Esophagus squamous epithelium (tissue), 5 donors: ENCODE data around the gene CFAP77. TPM values are rescaled to one million over a fixed set of nuclear protein-coding genes. Genes with fewer than 3 reads are reported as not detected.

Experiments
- DNase-seq: peaks from one replicate; lab custom pipeline; 2025; lab: John Stamatoyannopoulos, UW
- H3K27ac ChIP-seq, 4 donors: fragments of 200-600 bp; sonication (generic); one replicate each; pipeline ENCODE4 v1.5.1; 2016 to 2019; ENCODE audit warnings: mild to moderate bottlenecking in 1 of 4
- H3K27me3 ChIP-seq, 4 donors: fragments of 200-600 bp; sonication (generic); 1 replicate in 3 of 4; 2 replicates in 1 of 4; pipeline versions ENCODE4 v1.5.1 to v1.6.0; 2017 to 2021; ENCODE audit warnings: antibody characterized with exemption in 1 of 4
- H3K36me3 ChIP-seq, 3 donors: fragments of 200-600 bp; sonication (generic); one replicate each; pipeline ENCODE4 v1.5.1; 2016 to 2019
- H3K4me1 ChIP-seq, 3 donors: fragments of 200-600 bp; sonication (generic); one replicate each; pipeline ENCODE4 v1.5.1; 2017 to 2019
- H3K4me3 ChIP-seq, 4 donors: fragments of 200-600 bp; sonication (generic); 1 replicate in 3 of 4; 2 replicates in 1 of 4; pipeline ENCODE4 v1.5.1; 2016 to 2019; ENCODE audit warnings: mild to moderate bottlenecking in 2 of 4, moderate library complexity in 1 of 4
- H3K9me3 ChIP-seq, 3 donors: fragments of 200-600 bp; sonication (generic); one replicate each; pipeline ENCODE4 v1.5.1; 2016 to 2019
- POLR2A ChIP-seq, 4 donors: fragments of 450-650 bp; IDR thresholded peaks; one replicate each; pipeline ENCODE4 v1.6.1; 2017; ENCODE audit warnings: antibody characterized with exemption in 4 of 4, mild to moderate bottlenecking in 4 of 4, moderate library complexity in 3 of 4
- WGBS, 2 donors: methylation state at CpG; one replicate each; pipeline ENCODE4 v1.1.5; 2018; 5-methylcytosine and 5-hydroxymethylcytosine counted together
- intact Hi-C: fragments of 100-400 bp; cut with DNase I; formaldehyde crosslinking; loops from one replicate; pipeline ENCODE4 v1.15.0; 2022
- total RNA-seq, 4 donors: library from RNA; depleted of rRNA; stranded (reverse); fragments of >200 nt; gene quantifications; one replicate each; pipeline ENCODE4 v1.1.0, GENCODE V29; 2016
- TF ChIP-seq, protein P1 (sequence below), 6 experiments: fragments of 450-650 bp in 4 of 6; fragments of 200-600 bp in 2 of 6; sonication (generic) in 2 of 6; IDR thresholded peaks; one replicate each; pipeline ENCODE4 v1.5.1; 2016 to 2019; ENCODE audit warnings: antibody characterized with exemption in 6 of 6, mild to moderate bottlenecking in 4 of 6, moderate library complexity in 4 of 6
- donor health status: DM: yes; HTN: yes; CAD: no.

The CFAP77 gene
- total RNA-seq, 4 donors from 2014 or later = not detected

DNA sequence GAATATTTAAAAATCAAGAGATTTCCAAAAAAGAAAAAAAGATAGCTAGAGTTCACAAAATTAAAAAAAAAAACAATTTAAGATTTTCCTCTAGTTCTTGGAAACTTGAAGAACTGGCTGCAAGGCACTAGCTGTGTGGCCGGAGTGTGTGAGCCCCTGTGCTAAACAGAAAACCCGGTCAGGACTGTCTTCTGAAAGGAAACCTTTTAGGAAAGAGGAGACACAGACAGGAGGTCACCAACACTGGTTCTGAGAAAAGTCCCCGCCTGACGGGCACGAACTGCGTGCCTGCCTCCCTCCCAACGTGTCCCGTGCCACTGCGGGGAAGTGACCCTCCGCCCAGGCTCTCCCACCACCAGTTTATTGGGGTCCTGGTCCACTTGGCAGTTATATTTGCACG, 18.6 kb upstream of the CFAP77 start:
- Histone ChIP-seq H3K4me3 (no peak overlapping the region), H3K9me3 (no peaks in the 10 kb centered on the region), H3K27me3 (no peaks in the 10 kb centered on the region), H3K27ac (no peak overlapping the region), H3K36me3 (peaks cover 13 to 100% (median 61%) of the 10 kb centered on the region in 3 donors), H3K4me1 (no peaks in the 10 kb centered on the region)
- WGBS, 2 donors = 82 to 88% methylated on average over 4 to 11 of the region's 11 CpGs
- DNase-seq = no peak
- TF ChIP-seq, protein P1, sequence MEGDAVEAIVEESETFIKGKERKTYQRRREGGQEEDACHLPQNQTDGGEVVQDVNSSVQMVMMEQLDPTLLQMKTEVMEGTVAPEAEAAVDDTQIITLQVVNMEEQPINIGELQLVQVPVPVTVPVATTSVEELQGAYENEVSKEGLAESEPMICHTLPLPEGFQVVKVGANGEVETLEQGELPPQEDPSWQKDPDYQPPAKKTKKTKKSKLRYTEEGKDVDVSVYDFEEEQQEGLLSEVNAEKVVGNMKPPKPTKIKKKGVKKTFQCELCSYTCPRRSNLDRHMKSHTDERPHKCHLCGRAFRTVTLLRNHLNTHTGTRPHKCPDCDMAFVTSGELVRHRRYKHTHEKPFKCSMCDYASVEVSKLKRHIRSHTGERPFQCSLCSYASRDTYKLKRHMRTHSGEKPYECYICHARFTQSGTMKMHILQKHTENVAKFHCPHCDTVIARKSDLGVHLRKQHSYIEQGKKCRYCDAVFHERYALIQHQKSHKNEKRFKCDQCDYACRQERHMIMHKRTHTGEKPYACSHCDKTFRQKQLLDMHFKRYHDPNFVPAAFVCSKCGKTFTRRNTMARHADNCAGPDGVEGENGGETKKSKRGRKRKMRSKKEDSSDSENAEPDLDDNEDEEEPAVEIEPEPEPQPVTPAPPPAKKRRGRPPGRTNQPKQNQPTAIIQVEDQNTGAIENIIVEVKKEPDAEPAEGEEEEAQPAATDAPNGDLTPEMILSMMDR (IDR thresholded peaks at IDR 0.05) = no peak
- no peak for TF ChIP-seq POLR2A (IDR thresholded peaks at IDR 0.05)
- intact Hi-C loops = no loop called here

DNA sequence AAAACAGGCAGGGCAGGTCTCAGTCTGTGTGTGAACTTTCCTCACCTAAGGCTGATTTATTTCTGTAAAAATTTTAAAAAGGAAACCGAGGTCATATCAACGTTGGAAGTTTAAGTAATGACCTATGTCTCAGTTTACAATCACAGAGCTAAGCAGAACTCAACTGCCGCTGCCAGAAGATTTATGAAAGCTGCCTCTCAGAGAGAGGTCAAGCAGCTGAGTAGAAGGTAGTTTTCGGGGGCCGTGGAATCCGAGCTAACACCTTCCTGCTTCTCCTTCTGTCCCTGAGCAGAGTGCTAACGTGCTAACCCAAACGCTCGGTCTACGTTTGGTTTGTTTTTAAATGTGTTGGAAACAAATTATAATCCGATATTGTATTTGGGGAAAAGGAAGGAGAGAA, 14.5 kb upstream of the CFAP77 start:
- WGBS, 2 donors = 89 to 95% methylated on average over 10 to 11 of the region's 11 CpGs
- Histone ChIP-seq H3K27ac (no peak overlapping the region), H3K27me3 (no peaks in the 10 kb centered on the region), H3K36me3 (peaks cover 10 to 100% (median 67%) of the 10 kb centered on the region in 3 donors), H3K9me3 (no peaks in the 10 kb centered on the region), H3K4me3 (no peak overlapping the region), H3K4me1 (no peaks in the 10 kb centered on the region)
- intact Hi-C loops = no loop called here
- no peak for DNase-seq
- TF ChIP-seq, protein P1 (IDR thresholded peaks at IDR 0.05) = no peak
- no peak for TF ChIP-seq POLR2A (IDR thresholded peaks at IDR 0.05)

DNA sequence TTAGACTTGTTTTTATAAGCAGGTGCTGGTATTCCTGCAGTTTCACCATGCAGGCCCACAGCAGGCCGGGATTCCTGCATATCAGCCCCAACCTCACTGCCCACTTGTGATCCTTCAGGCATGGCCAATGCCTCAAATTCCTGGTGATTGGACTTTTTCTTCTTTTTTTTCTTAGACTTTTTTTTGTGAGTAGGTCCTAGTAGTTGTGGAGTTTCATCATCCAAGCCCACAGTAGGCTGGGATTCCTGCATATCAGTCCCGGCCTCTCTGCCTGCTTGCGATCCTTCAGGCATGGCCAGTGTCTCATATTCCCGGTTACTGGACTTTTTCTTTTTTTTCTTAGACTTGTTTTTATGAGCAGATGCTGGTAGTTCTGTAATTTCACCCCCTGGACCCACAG, 8.2 kb upstream of the CFAP77 start:
- no peaks in the 10 kb centered on the region for H3K9me3 ChIP-seq
- H3K4me1 ChIP-seq = peaks cover 8 to 25% (median 11%) of the 10 kb centered on the region in 3 donors
- H3K4me3 ChIP-seq = no peak overlapping the region
- H3K36me3 ChIP-seq = peaks cover 10 to 67% (median 31%) of the 10 kb centered on the region in 3 donors
- H3K27me3 ChIP-seq = no peaks in the 10 kb centered on the region
- 81 to 88% methylated on average over 4 of the region's 4 CpGs for WGBS, 2 donors
- TF ChIP-seq, protein P1 (IDR thresholded peaks at IDR 0.05) = no peak
- no peak for TF ChIP-seq POLR2A (IDR thresholded peaks at IDR 0.05)
- intact Hi-C loops = no loop called here
- DNase-seq = no peak
- H3K27ac ChIP-seq = no peak overlapping the region

DNA sequence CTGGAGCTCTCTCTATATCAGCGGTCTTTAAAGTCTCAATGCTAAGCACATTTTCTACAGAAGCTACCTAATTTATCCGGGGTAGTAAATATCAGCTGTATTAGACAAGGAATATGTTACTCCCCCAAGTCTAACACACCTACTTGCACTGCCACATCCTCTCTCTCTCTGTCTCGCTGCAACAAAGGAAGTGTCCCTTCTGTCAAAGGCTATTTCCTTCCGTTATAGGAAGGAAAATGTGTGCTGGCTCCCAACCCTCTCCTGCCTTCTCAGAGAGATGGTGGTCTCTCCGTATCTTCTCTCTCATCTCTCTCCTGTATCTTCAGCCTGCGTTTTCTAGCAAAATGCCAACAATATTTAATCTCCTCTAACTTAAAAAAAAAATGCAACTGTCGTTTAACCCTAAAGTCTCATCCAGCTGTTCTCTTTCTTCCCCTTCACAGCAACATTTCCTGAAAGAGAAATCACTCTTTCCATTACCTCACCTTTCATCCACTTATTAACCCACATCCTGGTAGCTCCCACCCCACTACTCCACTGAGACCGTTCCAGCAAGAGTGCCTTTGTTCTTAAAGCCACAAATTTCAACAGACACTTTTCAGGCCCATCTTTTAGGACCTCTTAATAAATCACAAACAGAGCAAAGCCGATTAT, 5.7 kb upstream of the CFAP77 start:
- Histone ChIP-seq H3K27ac (no peak overlapping the region), H3K27me3 (peaks cover 0 to 2% (median 0%) of the 10 kb centered on the region in 4 donors), H3K36me3 (peaks cover 5 to 41% (median 9%) of the 10 kb centered on the region in 3 donors), H3K4me1 (peaks cover 9 to 34% (median 12%) of the 10 kb centered on the region in 3 donors), H3K4me3 (no peak overlapping the region), H3K9me3 (no peaks in the 10 kb centered on the region)
- TF ChIP-seq, protein P1 (IDR thresholded peaks at IDR 0.05) = no peak
- no peak for TF ChIP-seq POLR2A (IDR thresholded peaks at IDR 0.05)
- 56 to 62% methylated on average over 9 of the region's 9 CpGs for WGBS, 2 donors
- intact Hi-C loops = no loop called here
- no peak for DNase-seq

DNA sequence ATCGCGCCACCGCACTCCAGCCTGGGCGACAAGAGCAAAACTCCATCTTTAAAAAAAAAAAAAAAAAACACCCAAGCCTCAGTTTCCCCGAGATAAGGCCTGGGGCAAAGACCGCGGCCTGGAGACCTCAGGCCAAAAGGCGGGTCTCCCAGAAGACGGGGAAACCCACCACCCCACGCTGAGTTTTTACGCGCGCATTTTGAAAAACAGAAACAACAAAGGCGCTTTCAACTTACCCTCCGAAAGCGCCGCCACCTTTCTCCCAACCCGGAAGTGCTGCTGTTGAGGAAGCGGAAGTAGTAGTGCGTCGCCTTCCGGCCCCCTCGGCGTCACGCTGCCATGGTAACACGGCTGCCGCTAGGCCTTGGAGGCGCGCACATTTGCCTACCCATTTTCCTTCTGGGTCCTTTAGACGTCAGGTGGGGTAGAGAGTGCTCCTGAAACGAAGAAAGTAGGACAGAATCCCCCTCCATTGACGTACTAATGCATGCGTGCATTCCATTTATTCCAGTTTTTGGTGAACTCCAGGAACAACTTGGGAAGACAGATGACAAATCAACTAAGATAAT, 3.4 kb upstream of the CFAP77 start, which contains the start of gene TTF1:
TSS of gene TTF1 (minus strand) at position 287 of the 569 bp plus-strand sequence. CDS start 4,019 bp downstream, outside the sequence.
- peak within 1 kb of the TSS in 3 of 4 donors; percentile 76 to 82 (median 77) for H3K27ac ChIP-seq
- peak; percentile 76 for DNase-seq
- intact Hi-C loops = no loop called here

More for the DNA sequence above, 3.4 kb upstream of the CFAP77 start, which contains the start of gene TTF1:
- peaks cover 27 to 56% (median 33%) of the 10 kb centered on the region in 3 donors for H3K4me1 ChIP-seq
- 0 to 1% methylated on average over 16 to 32 of the region's 33 CpGs for WGBS, 2 donors
- H3K27me3 ChIP-seq = peaks cover 0 to 25% (median 3%) of the 10 kb centered on the region in 4 donors
- no peaks in the 10 kb centered on the region for H3K9me3 ChIP-seq
- peak in 2 of 4 donors; percentile 16 to 43 for TF ChIP-seq POLR2A (IDR thresholded peaks at IDR 0.05)
- TF ChIP-seq, protein P1 (IDR thresholded peaks at IDR 0.05) = no peak
- H3K4me3 ChIP-seq = peak within 1 kb of the TSS; percentile 69 to 80 (median 71)
- H3K36me3 ChIP-seq = peaks cover 0 to 19% (median 0%) of the 10 kb centered on the region in 3 donors
